Measurements from ENCODE around the gene CYP26B1. TPM values are rescaled to one million over a fixed set of nuclear protein-coding genes. Genes with fewer than 3 reads are reported as not detected.

CYP26B1 gene
- total and polyA plus RNA-seq, 4 donors, result 1.1 to 4.7 (median 2.4) TPM

DNA sequence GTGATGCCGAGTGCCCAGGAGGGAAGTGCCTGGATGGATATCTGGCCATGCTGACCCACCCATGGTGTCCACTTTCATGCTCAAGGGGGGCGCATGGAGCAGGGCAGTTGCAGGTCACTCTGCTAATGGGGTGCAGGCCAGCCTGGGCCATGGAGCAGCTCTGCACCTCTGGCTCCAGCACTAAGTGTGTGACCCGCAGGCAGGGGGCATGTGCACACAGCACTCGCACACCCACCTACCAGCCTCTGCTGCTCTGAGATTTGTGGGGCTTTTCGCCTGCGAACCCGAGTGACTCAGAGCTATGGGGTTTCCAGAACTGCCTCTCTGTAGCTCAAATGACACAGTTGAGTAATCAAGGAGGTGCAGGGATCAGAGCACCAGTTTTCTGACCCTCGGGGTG, 66.2 kb downstream of the CYP26B1 start:
- H3K9me3 ChIP-seq (ENCODE audit: control insufficient read depth in 4 of 4, insufficient read depth in 3 of 4, low read length in 3 of 4), result peaks cover 0 to 7% (median 0%) of the 10 kb centered on the region in 4 donors
- no peak for DNase-seq
- no peak overlapping the region for H3K4me3 ChIP-seq
- WGBS, 2 donors, result 91 to 94% methylated on average over 8 of the region's 8 CpGs
- peaks cover 0 to 4% (median 0%) of the 10 kb centered on the region in 5 donors for H3K4me1 ChIP-seq (ENCODE audit: control insufficient read depth in 5 of 5, insufficient read depth in 5 of 5, low read length in 5 of 5)
- TF ChIP-seq, protein P1, sequence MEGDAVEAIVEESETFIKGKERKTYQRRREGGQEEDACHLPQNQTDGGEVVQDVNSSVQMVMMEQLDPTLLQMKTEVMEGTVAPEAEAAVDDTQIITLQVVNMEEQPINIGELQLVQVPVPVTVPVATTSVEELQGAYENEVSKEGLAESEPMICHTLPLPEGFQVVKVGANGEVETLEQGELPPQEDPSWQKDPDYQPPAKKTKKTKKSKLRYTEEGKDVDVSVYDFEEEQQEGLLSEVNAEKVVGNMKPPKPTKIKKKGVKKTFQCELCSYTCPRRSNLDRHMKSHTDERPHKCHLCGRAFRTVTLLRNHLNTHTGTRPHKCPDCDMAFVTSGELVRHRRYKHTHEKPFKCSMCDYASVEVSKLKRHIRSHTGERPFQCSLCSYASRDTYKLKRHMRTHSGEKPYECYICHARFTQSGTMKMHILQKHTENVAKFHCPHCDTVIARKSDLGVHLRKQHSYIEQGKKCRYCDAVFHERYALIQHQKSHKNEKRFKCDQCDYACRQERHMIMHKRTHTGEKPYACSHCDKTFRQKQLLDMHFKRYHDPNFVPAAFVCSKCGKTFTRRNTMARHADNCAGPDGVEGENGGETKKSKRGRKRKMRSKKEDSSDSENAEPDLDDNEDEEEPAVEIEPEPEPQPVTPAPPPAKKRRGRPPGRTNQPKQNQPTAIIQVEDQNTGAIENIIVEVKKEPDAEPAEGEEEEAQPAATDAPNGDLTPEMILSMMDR (IDR thresholded peaks at IDR 0.05; ENCODE audit: control extremely low read depth, extremely low read depth), result no peak
- no peak overlapping the region for H3K9ac ChIP-seq (ENCODE audit: insufficient read depth in 1 of 2, low read length in 2 of 2)
- ATAC-seq (ENCODE audit: insufficient read depth, low FRiP score), result no peak
- no peaks in the 10 kb centered on the region for H3K27me3 ChIP-seq (ENCODE audit: control insufficient read depth in 3 of 3, insufficient read depth in 3 of 3, low read length in 2 of 3)
- no peak overlapping the region for H3K27ac ChIP-seq (ENCODE audit: low read depth in 1 of 2, low read length in 1 of 2)
- no peaks in the 10 kb centered on the region for H3K36me3 ChIP-seq (ENCODE audit: control insufficient read depth in 4 of 4, insufficient read depth in 4 of 4, low read length in 4 of 4)

DNA sequence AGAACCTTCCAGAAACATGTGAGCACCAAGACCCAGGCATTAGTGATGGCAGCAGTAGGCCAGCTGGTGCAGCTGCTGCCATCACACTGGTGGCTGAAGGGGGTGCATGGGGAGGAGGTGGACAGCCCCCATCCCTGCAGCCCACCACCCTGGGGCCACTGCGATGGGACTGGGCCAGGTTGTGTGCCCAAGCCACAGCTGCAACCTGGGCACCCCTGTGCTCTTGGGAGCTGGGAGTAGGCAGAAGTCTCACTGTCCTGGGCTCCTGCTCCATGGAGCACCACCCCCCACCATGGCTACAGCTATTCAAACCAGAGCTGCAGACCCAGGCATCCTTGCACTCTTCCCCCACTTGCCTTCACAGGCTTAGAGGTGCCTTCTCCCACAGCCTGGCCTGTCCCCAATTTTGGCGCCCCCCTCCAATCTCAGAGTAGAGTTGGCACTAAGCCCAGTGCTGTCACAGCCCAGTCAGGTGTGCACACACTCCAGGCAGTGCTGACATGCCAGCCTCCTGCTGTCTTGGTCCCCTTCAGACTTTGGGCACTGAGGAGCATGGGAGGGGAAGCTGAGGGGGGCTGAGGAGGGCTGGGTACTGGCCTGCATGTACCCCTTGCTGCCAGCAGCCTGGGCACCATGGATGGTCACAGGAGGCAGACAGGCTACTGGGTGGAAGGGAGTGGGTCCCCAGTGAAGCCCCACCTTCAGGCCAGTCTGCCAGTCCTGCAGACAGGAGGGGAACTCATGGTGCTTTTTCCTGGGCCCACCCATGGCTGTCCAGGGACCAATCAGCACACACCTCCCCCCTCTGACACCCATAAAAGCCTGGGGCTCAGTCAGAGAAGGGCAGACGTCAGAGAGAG, 67.1 kb downstream of the CYP26B1 start:
- no peaks in the 10 kb centered on the region for H3K36me3 ChIP-seq (ENCODE audit: control insufficient read depth in 4 of 4, insufficient read depth in 4 of 4, low read length in 4 of 4)
- WGBS, 2 donors, result 82 to 87% methylated on average over 2 to 3 of the region's 3 CpGs
- H3K4me3 ChIP-seq, result no peak overlapping the region
- H3K9me3 ChIP-seq (ENCODE audit: control insufficient read depth in 4 of 4, insufficient read depth in 3 of 4, low read length in 3 of 4), result peaks cover 0 to 8% (median under 1%) of the 10 kb centered on the region in 4 donors
- DNase-seq (no peak), ATAC-seq (ENCODE audit: insufficient read depth, low FRiP score) (no peak)
- H3K9ac ChIP-seq (ENCODE audit: insufficient read depth in 1 of 2, low read length in 2 of 2), result no peak overlapping the region
- H3K4me1 ChIP-seq (ENCODE audit: control insufficient read depth in 5 of 5, insufficient read depth in 5 of 5, low read length in 5 of 5), result peaks cover 0 to 4% (median 0%) of the 10 kb centered on the region in 5 donors
- no peaks in the 10 kb centered on the region for H3K27me3 ChIP-seq (ENCODE audit: control insufficient read depth in 3 of 3, insufficient read depth in 3 of 3, low read length in 2 of 3)
- no peak overlapping the region for H3K27ac ChIP-seq (ENCODE audit: low read depth in 1 of 2, low read length in 1 of 2)
- TF ChIP-seq, protein P1 (IDR thresholded peaks at IDR 0.05; ENCODE audit: control extremely low read depth, extremely low read depth), result no peak
